Urothelium cell line (cell line): ENCODE measurements around the gene STK39.
"Not testable (repeated sequence)": the region's sequence is repeated elsewhere in the genome, so short reads cannot be mapped to it uniquely, and the experiment has no call there.

ENCODE experiments used
- DNase-seq: peaks from one replicate; pipeline ENCODE4 v3.0.0; 2011; ENCODE audit warnings: low spot score, mixed read lengths
- FAIRE-seq: peaks from 2 replicates; lab custom pipeline; 2011; peaks lifted over from hg19 to GRCh38; lab: Jason Lieb, UNC

Gene STK39

GRCh38 chr2:168107322-168107721 lies 140.1 kb downstream of the STK39 start:
- no peak for DNase-seq
- no peak for FAIRE-seq

DNA sequence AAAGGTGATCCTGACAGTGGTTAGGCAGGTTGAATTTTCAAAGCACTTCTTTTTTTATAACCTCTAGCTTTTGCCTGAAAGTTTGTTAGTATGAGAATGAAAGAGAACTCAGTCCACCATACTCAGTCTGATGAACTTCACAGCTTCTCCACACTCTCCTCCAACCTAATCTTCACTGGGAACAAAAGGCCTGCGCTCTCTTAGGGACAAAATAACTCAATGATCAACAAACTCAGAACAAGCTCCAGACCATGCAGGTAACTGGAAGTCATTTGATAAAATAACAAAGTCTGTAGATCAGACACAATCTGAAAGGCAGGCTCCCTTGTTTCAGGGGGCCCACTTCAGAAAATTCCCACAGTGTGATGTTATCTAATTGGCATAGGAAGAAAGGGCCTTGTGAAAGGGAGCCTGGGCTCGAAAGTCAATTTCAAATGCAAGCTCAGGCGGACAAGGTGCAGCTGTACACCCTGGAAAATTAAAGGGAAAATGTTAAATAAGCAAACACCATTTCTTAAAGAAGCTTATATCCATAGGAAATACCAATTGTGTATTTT lies 142.2 kb downstream of the STK39 start:
- no peak for DNase-seq

DNA sequence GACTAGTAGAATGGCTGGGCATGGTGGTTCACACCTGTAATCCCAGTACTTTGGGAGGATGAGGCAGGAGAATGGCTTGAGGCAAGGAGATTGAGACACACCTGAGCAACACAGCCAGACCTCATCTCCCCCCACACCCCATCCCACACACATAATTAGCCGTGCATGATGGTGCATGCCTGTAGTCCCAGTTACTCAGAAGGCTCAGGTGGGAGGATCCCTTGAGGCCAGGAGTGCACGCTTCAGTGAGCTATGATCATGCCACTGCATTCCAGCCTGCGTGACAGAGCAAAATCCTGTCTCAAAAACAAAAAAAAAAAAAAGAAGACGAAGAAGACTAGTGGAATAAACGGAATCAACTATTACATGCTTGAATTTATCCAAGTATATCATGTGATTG lies 150.0 kb downstream of the STK39 start:
- no peak for FAIRE-seq
- no peak for DNase-seq

More for the DNA sequence above, 142.2 kb downstream of the STK39 start:
- FAIRE-seq = no peak

- no peak for FAIRE-seq
- DNase-seq = no peak
Measured at GRCh38 chr2:168096158-168096557, 151.2 kb downstream of the STK39 start.

DNA sequence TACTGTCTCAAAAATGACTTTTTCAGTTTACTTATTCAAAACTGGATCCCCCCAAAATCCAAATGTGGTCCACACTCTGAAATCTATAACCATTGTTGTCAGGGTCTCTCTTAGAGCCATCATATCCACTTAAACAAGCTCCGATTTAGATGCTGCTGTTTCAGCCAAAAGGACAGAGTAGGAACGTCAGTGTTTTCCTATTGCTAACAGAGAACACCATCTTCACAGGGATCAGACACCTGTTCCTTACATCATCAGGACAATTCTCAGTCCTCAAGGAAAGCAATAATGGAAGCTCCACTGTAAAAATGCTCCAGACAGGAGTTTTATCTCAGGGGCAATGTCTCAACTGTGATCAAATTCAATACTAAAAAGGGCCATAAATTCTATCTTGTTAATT lies 155.4 kb downstream of the STK39 start:
- FAIRE-seq (no peak), DNase-seq (no peak)

DNA sequence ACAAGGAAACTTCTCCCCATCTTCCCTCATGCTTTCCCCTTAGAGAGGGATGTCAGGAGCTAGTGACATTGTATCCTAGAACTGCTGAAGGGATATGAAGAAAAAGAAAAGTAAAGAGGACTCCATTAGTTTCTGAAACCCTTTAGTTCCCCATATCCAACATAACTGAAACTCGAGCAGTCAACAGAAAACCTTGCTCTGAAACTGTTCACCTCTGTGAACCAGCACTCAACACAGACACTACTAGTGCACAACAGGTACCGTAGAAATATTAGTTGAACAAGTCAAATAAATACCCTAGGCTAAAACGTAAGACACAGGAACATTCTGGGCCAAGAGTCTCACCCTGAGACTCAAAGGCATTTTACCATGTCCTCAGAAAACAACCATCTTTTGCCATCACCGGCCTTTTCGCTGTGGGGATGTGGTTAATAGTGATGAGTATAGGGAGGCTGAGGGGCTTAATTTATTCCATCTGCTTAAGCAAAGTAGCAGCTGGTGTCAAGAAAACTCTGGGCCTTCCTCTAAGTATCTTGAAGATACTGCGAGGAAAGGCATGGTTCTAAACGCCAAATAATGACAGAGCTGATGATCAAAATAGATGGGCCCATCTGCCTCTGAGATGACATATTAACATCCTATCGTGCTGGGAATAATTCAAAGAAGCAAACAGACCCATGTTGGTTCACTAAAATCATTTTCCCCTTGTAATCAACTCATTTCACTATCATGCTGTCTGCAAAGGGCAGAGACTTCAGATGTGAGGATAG lies 156.8 kb downstream of the STK39 start:
- FAIRE-seq (no peak), DNase-seq (no peak)

DNA sequence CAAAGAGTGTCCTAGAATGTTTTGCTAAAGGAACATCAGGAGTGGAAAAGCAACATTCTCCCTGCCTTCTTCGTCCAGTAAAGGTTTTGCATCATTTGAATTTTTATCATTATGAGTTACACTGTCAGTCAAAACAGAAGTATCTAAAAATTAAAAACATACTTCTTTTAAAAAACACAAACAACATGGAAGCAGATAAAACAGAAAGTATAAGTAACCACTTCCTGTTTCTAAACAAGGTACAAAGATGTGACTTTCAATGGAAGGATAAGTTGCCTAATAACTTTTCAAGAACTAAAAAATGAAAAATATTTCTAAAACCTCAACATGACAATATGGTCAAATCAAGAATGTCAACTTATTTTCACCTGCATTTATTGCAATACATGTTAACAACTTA lies 158.2 kb downstream of the STK39 start:
- DNase-seq (no peak), FAIRE-seq (no peak)

GRCh38 chr2:168087401-168087800 lies 160.0 kb downstream of the STK39 start:
- FAIRE-seq (no peak), DNase-seq (no peak)

- no peak for FAIRE-seq
- DNase-seq = no peak
Measured at GRCh38 chr2:168086851-168087250, 160.5 kb downstream of the STK39 start.

DNA sequence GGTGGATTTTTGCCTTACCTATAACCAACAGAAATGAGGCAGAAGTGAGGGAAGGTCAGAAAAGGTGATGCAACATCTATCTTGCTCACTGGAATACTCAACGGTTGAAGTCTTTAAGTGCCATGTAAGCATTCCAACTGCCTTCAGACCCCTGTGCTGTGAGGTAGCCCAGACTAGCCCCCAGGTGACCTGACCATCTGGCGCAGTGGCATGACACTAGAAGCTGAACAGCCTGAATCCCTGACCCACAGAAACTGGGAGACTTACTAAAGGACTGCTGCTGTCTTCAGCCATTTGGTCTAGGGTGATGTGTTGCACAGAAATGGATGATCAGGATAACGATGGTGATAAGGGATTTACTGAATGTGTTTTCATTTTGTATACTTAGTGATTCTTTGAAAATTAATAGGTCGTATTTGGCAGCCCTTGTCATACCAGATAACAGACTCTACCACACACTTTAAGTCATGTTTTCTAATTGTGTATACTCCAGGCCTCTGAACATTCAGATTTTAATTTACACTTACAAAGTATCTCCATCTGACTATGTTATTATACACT lies 161.5 kb downstream of the STK39 start:
- no peak for FAIRE-seq
- DNase-seq = no peak

DNA sequence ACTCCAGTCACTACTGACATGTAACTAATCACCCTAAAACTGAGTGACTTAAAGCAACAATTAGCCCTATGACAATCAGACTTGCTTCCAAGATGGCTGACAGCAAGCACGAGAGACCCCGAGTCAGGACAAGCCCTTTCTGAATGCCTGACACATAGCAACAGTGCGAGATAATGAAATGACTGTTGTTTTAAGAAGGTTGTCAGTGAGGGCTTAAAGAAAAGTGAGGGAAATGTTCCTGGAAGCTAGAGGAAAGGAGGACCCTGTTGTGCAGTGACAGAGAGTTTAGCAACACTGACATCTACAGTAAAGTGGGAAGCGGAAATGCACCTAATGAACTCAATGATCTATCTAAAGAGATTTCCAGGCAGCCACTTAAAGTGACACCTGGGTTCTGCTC lies 163.1 kb downstream of the STK39 start:
- FAIRE-seq (no peak), DNase-seq (no peak)

GRCh38 chr2:168081452-168081851 lies 165.9 kb downstream of the STK39 start:
- DNase-seq = not testable (repeated sequence)

DNA sequence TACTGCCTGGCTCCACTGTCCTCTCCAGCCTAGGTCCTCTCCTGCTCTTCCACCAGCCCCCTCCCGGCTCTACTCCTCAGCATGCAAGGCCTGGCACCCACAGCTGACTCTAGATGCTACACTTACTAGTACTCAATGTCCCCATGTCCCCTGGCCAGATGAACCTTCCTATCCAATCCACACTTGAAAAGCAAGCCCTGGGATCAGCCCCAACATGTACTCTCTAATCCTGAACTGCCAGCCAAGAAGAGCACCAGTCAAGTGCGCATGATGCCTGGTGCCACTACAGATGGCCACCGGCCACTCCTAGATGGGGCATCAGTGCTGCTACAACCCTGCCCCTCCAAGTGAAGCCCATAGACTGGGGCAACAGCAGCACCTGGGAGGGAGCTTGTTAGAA lies 168.2 kb downstream of the STK39 start:
- DNase-seq = no peak
- FAIRE-seq = no peak

More at GRCh38 chr2:168081452-168081851, 165.9 kb downstream of the STK39 start:
- FAIRE-seq = not testable (repeated sequence)

- no peak for FAIRE-seq
Measured at GRCh38 chr2:168076731-168077130, 170.7 kb downstream of the STK39 start.

DNA sequence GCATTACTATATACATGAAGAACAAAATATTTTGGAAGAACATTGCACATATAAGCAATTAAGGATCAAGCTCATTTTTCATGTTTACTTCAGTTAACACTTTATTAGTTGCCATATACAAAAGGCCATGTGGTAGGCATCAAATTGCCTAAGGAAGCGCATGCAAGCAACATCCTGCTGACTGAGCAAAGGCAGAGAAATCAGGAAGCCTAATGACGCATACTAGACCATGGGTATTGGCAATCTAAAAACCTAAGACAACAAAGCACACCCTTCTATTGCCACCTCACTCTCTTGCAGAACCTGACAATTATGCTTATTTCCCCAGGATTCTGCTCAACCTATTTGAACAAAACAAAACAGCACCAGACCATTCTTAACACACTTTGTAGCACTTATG lies 171.9 kb downstream of the STK39 start:
- FAIRE-seq (no peak), DNase-seq (no peak)

More at GRCh38 chr2:168076731-168077130, 170.7 kb downstream of the STK39 start:
- DNase-seq = no peak

DNA sequence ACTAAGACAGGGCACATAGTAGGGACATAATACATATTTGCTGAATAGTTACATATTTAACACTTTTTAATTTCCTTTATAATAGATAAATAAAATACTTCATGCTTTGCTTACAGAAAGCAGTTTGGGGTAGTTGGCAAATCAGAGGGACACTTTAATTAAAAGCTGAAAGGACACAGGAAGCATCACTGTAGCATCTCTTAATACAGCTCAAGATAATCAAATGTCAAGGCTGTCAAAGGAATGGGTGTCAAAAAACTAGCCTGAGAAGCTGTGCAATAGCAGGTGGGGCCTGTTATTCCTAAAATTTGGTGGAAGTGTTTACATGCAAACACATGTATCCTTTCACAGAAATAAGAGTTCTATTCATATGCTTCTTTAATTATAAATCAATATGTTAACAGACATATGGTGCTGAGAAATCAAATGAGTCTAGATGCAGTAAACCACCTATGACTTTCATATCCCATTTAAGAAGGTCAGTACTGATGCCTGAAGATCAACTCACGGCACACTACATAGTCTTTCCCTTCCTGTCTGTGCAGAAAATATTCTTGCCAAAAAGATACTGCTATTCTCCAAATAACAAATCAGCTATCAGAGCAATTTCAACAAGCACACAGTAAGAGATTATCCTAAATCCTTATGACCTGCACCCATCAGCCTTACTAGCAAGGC lies 174.6 kb downstream of the STK39 start:
- no peak for DNase-seq
- FAIRE-seq = no peak

DNA sequence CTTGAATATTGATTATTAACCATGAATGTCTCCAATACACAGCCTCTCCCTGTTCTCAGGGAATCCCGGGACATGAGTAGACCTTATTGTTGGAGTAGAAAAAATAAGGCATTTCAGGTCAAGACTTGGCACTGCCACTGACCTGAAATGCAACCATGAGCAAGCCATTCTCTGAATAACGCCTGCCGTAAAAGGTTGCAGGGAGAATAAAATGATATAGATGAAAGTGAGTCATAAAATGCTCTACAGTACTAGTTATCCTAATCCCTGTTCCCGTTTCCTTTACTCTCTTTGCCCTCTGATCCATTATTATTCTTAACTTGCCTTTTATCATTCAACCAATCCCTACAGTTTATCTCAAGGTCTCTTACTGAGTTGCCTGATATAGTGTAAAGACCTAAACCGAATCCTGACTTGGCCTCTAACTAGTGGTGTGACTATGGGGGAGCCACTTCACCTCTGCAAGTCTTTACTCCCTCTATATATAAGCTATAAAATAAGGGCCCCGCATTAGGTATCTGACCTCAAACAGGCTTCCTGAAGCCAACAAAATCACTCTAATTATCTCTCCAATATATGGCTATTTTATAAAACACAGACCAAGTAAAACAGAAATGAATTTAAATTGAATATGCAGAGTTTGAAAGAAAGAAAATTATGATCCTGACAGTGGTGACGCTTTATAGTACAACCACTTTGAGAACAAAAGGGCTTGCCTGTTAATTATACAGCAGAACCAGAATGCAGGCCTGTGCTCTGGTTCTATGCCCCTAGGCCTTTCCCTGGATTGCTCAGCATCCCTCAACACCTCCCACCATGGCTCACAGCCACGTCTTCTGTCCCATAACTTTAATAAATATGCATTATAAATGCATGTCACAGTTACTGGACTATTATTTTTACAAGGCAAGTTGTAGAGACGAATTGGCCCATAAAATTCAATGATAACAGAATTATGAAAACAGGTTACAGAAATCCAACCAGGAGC lies 183.1 kb downstream of the STK39 start:
- FAIRE-seq (no peak), DNase-seq (no peak)

DNA sequence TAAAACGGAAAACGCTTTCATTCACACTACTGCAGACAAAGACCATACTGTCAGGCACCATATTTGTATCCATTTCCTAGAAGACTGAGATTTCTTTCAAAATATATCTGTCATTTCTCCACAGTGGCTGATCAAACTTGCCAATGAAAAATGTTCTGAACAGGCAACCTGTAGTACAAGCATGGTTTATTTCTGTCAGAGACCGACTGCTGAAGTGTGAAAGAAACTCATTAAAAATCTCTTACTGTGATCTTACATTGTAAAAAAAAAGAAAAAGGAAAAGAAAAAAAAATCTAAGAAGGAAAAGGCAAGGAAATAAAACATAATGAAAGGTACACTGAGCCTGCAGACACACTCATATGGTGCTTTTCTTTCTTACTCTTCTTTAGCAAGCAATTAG lies 184.5 kb downstream of the STK39 start:
- DNase-seq (no peak), FAIRE-seq (no peak)

- DNase-seq (no peak), FAIRE-seq (no peak)
Measured at GRCh38 chr2:168062054-168062453, 185.3 kb downstream of the STK39 start.

GRCh38 chr2:168060986-168061750 lies 186.2 kb downstream of the STK39 start:
- DNase-seq = no peak
- FAIRE-seq = no peak
